GM12872 (cell line): ENCODE data around the gene TNFRSF1B.

ENCODE experiments used
- TF ChIP-seq, protein P1 (sequence below): IDR thresholded peaks from 3 replicates; pipeline ENCODE4 v1.5.1; 2011; ENCODE audit warnings: low read depth, mild to moderate bottlenecking, low read length, moderate library complexity; ENCODE audit not compliant: insufficient read depth

The TNFRSF1B gene

GRCh38 chr1:12208271-12208670 is 41.5 kb downstream of the TNFRSF1B start:
- TF ChIP-seq, protein P1, sequence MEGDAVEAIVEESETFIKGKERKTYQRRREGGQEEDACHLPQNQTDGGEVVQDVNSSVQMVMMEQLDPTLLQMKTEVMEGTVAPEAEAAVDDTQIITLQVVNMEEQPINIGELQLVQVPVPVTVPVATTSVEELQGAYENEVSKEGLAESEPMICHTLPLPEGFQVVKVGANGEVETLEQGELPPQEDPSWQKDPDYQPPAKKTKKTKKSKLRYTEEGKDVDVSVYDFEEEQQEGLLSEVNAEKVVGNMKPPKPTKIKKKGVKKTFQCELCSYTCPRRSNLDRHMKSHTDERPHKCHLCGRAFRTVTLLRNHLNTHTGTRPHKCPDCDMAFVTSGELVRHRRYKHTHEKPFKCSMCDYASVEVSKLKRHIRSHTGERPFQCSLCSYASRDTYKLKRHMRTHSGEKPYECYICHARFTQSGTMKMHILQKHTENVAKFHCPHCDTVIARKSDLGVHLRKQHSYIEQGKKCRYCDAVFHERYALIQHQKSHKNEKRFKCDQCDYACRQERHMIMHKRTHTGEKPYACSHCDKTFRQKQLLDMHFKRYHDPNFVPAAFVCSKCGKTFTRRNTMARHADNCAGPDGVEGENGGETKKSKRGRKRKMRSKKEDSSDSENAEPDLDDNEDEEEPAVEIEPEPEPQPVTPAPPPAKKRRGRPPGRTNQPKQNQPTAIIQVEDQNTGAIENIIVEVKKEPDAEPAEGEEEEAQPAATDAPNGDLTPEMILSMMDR: no peak

DNA sequence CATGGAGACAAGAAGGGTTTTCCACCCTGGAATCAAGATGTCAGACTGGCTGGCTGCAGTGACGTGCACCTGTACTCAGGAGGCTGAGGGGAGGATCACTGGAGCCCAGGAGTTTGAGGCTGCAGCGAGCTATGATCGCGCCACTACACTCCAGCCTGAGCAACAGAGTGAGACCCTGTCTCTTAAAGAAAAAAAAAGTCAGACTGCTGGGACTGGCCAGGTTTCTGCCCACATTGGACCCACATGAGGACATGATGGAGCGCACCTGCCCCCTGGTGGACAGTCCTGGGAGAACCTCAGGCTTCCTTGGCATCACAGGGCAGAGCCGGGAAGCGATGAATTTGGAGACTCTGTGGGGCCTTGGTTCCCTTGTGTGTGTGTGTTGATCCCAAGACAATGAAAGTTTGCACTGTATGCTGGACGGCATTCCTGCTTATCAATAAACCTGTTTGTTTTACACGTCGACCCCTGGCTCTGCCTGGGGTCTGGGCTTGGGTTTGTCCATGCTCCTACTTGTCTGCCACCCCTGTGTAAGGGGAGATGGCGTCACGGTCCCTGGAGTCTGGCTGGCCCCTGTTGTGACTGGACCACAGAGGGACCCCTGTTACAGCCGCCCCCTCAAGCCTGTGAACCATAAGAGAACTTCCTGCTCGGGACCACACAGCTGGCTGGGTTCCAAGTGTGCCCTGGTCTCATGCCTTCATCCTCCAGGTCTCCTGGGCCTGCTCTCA is 42.1 kb downstream of the TNFRSF1B start:
- TF ChIP-seq, protein P1: peak; percentile 96

DNA sequence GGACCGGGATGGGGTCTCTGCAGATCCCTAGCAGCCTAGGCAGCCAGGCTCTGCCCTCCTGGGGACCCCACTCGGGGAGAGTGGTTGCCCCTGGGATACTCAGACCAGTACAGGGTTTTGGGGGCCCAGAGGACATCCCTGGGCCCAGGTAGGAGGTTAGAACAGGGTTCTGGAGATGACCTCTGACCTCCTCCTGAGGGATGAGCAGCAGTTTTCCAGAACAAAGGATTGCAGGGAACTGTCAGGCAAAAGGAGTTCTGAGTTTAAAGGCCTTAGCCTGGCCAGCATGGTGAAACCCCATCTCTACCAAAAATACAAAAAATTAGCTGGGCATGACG is 42.7 kb downstream of the TNFRSF1B start:
- TF ChIP-seq, protein P1: no peak

DNA sequence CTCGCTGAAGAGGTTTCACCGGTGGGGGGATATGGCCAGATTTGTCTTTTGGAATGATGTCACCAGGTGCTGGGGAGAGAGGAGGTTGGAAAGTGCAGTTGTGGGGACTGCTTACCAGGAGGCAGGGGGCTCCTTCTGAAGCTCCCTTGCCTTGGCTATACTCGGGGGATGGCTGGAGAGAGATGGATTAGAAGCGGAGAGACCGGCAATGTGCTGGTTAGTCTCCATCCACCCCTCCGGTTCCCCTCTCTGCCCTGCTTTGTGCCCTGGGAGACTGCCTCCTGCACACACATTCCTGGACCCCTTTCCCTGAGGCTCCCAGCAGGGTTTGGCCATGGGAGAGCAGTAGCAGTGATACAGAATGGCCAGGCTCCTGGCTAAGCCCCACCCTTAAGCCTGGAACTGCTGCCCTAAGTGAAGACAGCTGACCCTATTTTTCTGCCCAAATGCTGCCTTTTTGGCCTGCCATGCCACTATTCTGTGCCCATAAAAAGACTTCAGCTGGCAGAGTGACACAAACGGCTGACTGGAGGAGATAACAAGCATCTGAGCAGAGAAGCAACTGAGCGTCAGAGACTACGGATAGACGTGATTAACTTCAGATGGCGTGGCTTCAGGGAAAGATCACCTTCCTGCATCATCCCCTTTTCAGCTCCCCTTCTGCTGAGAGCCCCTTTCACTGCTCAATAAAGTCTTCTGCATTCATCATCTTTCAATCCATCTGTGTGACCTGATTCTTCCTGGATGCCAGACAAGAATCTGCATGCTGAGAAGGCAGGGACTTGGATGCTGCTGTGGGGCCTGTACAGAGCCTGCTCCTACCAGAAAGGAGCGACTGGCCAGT is 48.5 kb downstream of the TNFRSF1B start:
- TF ChIP-seq, protein P1: no peak

- TF ChIP-seq, protein P1: no peak
These were observed 53.0 kb downstream of the TNFRSF1B start for GRCh38 chr1:12219800-12220199.

- TF ChIP-seq, protein P1: no peak
These were observed 54.1 kb downstream of the TNFRSF1B start for GRCh38 chr1:12220890-12221289.

DNA sequence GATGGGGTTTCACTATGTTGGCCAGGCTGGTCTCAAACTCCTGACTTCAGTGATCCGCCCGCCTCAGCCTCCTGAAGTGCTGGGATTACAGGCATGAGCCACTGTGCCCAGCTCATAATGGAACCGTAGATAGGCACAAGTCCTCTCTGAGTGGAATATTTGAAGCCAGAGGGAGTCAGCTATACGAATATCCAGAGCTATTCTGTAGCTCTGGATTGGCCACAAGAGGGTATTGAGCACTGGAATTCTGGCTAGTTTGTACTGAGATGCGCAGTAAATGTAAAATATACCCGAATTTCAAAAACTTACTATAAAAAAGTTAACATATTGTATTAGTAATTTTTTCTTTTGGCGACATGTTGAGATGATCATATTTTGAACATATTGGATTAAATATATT is 62.2 kb downstream of the TNFRSF1B start:
- TF ChIP-seq, protein P1: no peak
